GOT3 (cell line): Measurements from ENCODE around the gene SMPD3.

Experiments
- DNase-seq: peaks from one replicate; lab custom pipeline; 2025; ENCODE audit warnings: mixed read lengths; lab: John Stamatoyannopoulos, UW

The SMPD3 gene

GRCh38 chr16:68328860-68329390 lies 119.4 kb downstream of the SMPD3 start:
- DNase-seq = no peak

GRCh38 chr16:68328151-68328859 lies 120.0 kb downstream of the SMPD3 start:
- DNase-seq = no peak

- DNase-seq = no peak
Measured at GRCh38 chr16:68324780-68325357, 123.4 kb downstream of the SMPD3 start.

- no peak for DNase-seq
Measured at GRCh38 chr16:68324336-68324735, 124.0 kb downstream of the SMPD3 start.

- no peak for DNase-seq
Measured at GRCh38 chr16:68319185-68319908, 129.0 kb downstream of the SMPD3 start.

GRCh38 chr16:68313116-68313515 lies 135.2 kb downstream of the SMPD3 start:
- DNase-seq = no peak

GRCh38 chr16:68310774-68311511 lies 137.4 kb downstream of the SMPD3 start, which contains the start of the genes PRMT7 and SLC7A6OS:
Gene PRMT7, plus strand, starts transcription at chr16:68311019. Its CDS starts 4,961 bp downstream, at chr16:68315980.
Gene SLC7A6OS, minus strand, starts transcription at chr16:68310946. Its CDS starts 20 bp downstream, at chr16:68310926.
- DNase-seq = peak; percentile 62

GRCh38 chr16:68310437-68310773 lies 137.9 kb downstream of the SMPD3 start:
- no peak for DNase-seq

GRCh38 chr16:68309799-68310198 lies 138.5 kb downstream of the SMPD3 start:
- DNase-seq = no peak
